MCF 10A (cell line): ENCODE data around the gene HORMAD2. TPM values are rescaled to one million over a fixed set of nuclear protein-coding genes. Genes with fewer than 3 reads are reported as not detected.

Experiments
- BruUV-seq: library from RNA; stranded (reverse); fragments of 400-500 nt; replicated peaks from 2 replicates; lab custom pipeline; 2021; lab: Mats Ljungman, UMichigan
- CTCF ChIA-PET: fragments of 300-600 bp; sonication (Branson Sonifier 250); formaldehyde crosslinking; extraction: SDS; loops from one replicate; lab custom pipeline; 2021; ENCODE audit warnings: antibody characterized with exemption, inconsistent platforms; lab: Yijun Ruan, JAX
- POLR2A ChIA-PET: fragments of 300-600, 350-650 bp; sonication (Branson Sonifier 250); formaldehyde crosslinking; extraction: SDS; loops from one replicate; lab custom pipeline; 2020; ENCODE audit warnings: antibody characterized with exemption, inconsistent platforms; lab: Yijun Ruan, JAX
- DNase-seq: peaks from one replicate; pipeline ENCODE4 v3.0.0-alpha.2; 2018; ENCODE audit not compliant: unreplicated experiment
- H3K27ac Mint-ChIP-seq: one replicate; pipeline ENCODE4 v1.8.0; 2022; ENCODE audit warnings: mild to moderate bottlenecking, low read depth, mixed read lengths; ENCODE audit not compliant: unreplicated experiment
- H3K27me3 Mint-ChIP-seq: one replicate; pipeline ENCODE4 v1.8.0; 2022; ENCODE audit warnings: mixed read lengths; ENCODE audit not compliant: insufficient read depth, unreplicated experiment
- H3K36me3 Mint-ChIP-seq: one replicate; pipeline ENCODE4 v1.8.0; 2022; ENCODE audit warnings: mild to moderate bottlenecking, moderate library complexity, mixed read lengths; ENCODE audit not compliant: insufficient read depth, unreplicated experiment
- H3K4me1 Mint-ChIP-seq: one replicate; pipeline ENCODE4 v1.8.0; 2022; ENCODE audit warnings: mixed read lengths; ENCODE audit not compliant: insufficient read depth, unreplicated experiment
- H3K4me3 Mint-ChIP-seq: one replicate; pipeline ENCODE4 v1.8.0; 2022; ENCODE audit warnings: mild to moderate bottlenecking, moderate library complexity, mixed read lengths; ENCODE audit not compliant: unreplicated experiment
- H3K9me3 Mint-ChIP-seq: one replicate; pipeline ENCODE4 v1.8.0; 2022; ENCODE audit warnings: mixed read lengths; ENCODE audit not compliant: unreplicated experiment
- CTCF ChIP-seq: fragments of 200-600 bp; IDR thresholded peaks from one replicate; pipeline ENCODE4 v1.8.0; 2022; ENCODE audit warnings: antibody characterized with exemption, mild to moderate bottlenecking; ENCODE audit not compliant: unreplicated experiment
- intact Hi-C: fragments of 100-400 bp; cut with micrococcal nuclease; formaldehyde crosslinking; loops from 2 replicates; pipeline ENCODE4 v1.14.1; 2022
- total RNA-seq: library from RNA; stranded (reverse); gene quantifications from 2 replicates; pipeline ENCODE4 v1.2.3, GENCODE V29; 2022

The HORMAD2 gene
- total RNA-seq, 1 experiment from 2014 or later, result not detected

- BruUV-seq, result no TSS peak
- ChIA-PET CTCF (interaction anchor here (1.4 to 2.5 kb wide), 3 partner anchors 150 to 274 kb away, joined by 4 to 7 read pairs (median 6); no protein-coding TSS in a partner anchor), POLR2A (interaction anchor here (0.6 to 1.1 kb wide), 3 partner anchors 9 to 725 kb away, joined by 3 to 5 read pairs (median 4); partner anchors contain the start of gene AP1B1)
- Mint-ChIP-seq H3K9me3 (no peaks in the 10 kb centered on the region), H3K4me3 (no peak overlapping the region), H3K27ac (no peak overlapping the region), H3K27me3 (no peaks in the 10 kb centered on the region), H3K4me1 (peaks cover 13% of the 10 kb centered on the region), H3K36me3 (peaks cover 1% of the 10 kb centered on the region)
- intact Hi-C loops, result no loop called here
- TF ChIP-seq CTCF, result no peak
- DNase-seq, result no peak
Observed at GRCh38 chr22:30113494-30113893, 33.2 kb downstream of the HORMAD2 start.

GRCh38 chr22:30114361-30114760 is 34.1 kb downstream of the HORMAD2 start:
- peaks cover 9% of the 10 kb centered on the region for H3K4me1 Mint-ChIP-seq
- H3K27ac Mint-ChIP-seq, result no peak overlapping the region
- no peak for TF ChIP-seq CTCF
- ChIA-PET CTCF (interaction anchor here (0.9 to 1.4 kb wide), 4 partner anchors 145 to 300 kb away, joined by 3 to 6 read pairs (median 4); no protein-coding TSS in a partner anchor), POLR2A (interaction anchor here (1.1 kb wide), 1 partner anchor 82 kb away, joined by 4 read pairs; no protein-coding TSS in a partner anchor)
- intact Hi-C loops, result no loop called here
- H3K9me3 Mint-ChIP-seq, result no peaks in the 10 kb centered on the region
- H3K4me3 Mint-ChIP-seq, result no peak overlapping the region
- no peaks in the 10 kb centered on the region for H3K36me3 Mint-ChIP-seq
- no TSS peak for BruUV-seq
- no peak for DNase-seq
- no peaks in the 10 kb centered on the region for H3K27me3 Mint-ChIP-seq

GRCh38 chr22:30115705-30116104 is 35.4 kb downstream of the HORMAD2 start:
- DNase-seq, result no peak
- no peaks in the 10 kb centered on the region for H3K9me3 Mint-ChIP-seq
- no TSS peak for BruUV-seq
- CTCF ChIA-PET, result interaction anchor here (0.6 to 0.9 kb wide), 3 partner anchors 24 to 172 kb away, joined by 3 to 7 read pairs (median 3); no protein-coding TSS in a partner anchor
- intact Hi-C loops, result loop anchor here (5.0 kb wide), 1 partner anchor 82 kb away; no protein-coding TSS in a partner anchor
- H3K27ac Mint-ChIP-seq, result no peak overlapping the region
- H3K4me3 Mint-ChIP-seq, result no peak overlapping the region
- no peaks in the 10 kb centered on the region for H3K36me3 Mint-ChIP-seq
- no peaks in the 10 kb centered on the region for H3K27me3 Mint-ChIP-seq
- peaks cover 9% of the 10 kb centered on the region for H3K4me1 Mint-ChIP-seq
- POLR2A ChIA-PET, result interaction anchor here (0.8 to 1.4 kb wide), 2 partner anchors 81 to 134 kb away, joined by 3 to 4 read pairs; no protein-coding TSS in a partner anchor
- no peak for TF ChIP-seq CTCF

GRCh38 chr22:30116362-30117117 is 36.3 kb downstream of the HORMAD2 start:
- H3K27me3 Mint-ChIP-seq, result no peaks in the 10 kb centered on the region
- CTCF ChIA-PET, result interaction anchor here (0.6 to 0.9 kb wide), 5 partner anchors 25 to 239 kb away, joined by 3 to 7 read pairs (median 3); no protein-coding TSS in a partner anchor
- no peaks in the 10 kb centered on the region for H3K36me3 Mint-ChIP-seq
- no peaks in the 10 kb centered on the region for H3K9me3 Mint-ChIP-seq
- intact Hi-C loops, result loop anchor here (5.0 kb wide), 1 partner anchor 81 kb away; no protein-coding TSS in a partner anchor
- no peak overlapping the region for H3K4me3 Mint-ChIP-seq
- no peak for TF ChIP-seq CTCF
- peaks cover 9% of the 10 kb centered on the region for H3K4me1 Mint-ChIP-seq
- POLR2A ChIA-PET, result interaction anchor here (0.8 to 1.4 kb wide), 2 partner anchors 80 to 134 kb away, joined by 3 to 4 read pairs; no protein-coding TSS in a partner anchor
- BruUV-seq, result no TSS peak
- DNase-seq, result peak; percentile 42
- H3K27ac Mint-ChIP-seq, result no peak overlapping the region
